ENCODE data around the gene CACFD1. TPM values are rescaled to one million over a fixed set of nuclear protein-coding genes. Genes with fewer than 3 reads are reported as not detected.

The CACFD1 gene
- polyA plus RNA-seq, 1 donor: 27.3 TPM

DNA sequence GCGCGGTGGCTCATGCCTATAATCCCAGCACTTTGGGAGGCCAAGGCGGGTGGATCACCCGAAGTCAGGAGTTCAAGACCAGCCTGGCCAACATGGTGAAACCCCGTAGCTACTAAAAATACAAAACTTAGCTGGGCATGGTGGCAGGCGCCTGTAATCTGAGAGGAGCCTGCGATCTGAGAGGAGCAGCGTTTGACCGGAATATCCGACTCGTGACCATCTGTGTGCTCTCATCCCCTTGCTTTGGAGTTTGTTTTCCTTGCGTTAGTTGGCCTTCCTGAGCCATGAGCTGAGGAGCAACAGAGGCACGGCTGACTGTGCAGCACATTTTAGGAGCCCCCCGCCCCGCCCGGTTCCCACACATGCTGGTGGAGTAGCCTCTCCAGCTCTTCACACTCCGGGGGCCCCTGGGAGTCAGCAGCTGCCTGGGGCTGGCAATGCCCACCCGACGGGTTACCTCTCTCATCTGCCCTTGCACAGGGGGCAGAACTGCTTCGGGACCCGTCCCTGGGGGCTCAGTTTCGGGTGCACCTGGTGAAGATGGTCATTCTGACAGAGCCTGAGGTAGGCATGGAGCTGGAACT lies 34.6 kb upstream of the CACFD1 start:
- no peaks in the 10 kb centered on the region for H3K36me3 ChIP-seq (ENCODE audit: control insufficient read depth, insufficient read depth, low read length)
- no peaks in the 10 kb centered on the region for H3K9me3 ChIP-seq (ENCODE audit: control insufficient read depth, low read depth, low read length)
- DNase-seq: no peak
- peaks cover 11% of the 10 kb centered on the region for H3K27me3 ChIP-seq (ENCODE audit: control insufficient read depth, insufficient read depth, low read length)
- H3K4me3 ChIP-seq (ENCODE audit: low read length): no peak overlapping the region
- H3K4me1 ChIP-seq (ENCODE audit: control insufficient read depth, insufficient read depth, low read length): no peaks in the 10 kb centered on the region
- no CpG with 5 or more reads among the region's 22 CpGs for WGBS (ENCODE audit: insufficient coverage, low lambda C conversion rate)
- no peak overlapping the region for H3K27ac ChIP-seq (ENCODE audit: low read length)

DNA sequence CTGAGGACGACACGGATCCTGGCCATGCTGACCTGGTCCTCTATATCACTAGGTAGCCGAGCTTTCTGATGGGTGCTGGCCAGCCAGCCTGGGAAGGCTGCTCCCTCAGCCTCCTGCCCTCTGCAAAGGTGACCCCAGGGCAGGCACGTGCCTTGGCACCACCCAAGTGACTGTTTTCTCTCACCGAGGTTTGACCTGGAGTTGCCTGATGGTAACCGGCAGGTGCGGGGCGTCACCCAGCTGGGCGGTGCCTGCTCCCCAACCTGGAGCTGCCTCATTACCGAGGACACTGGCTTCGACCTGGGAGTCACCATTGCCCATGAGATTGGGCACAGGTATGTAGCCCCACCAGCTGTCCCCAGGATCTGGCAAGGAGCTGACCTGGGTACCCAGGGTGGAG lies 33.8 kb upstream of the CACFD1 start:
- WGBS (ENCODE audit: insufficient coverage, low lambda C conversion rate): no CpG with 5 or more reads among the region's 11 CpGs
- H3K4me1 ChIP-seq (ENCODE audit: control insufficient read depth, insufficient read depth, low read length): no peaks in the 10 kb centered on the region
- H3K27ac ChIP-seq (ENCODE audit: low read length): no peak overlapping the region
- no peak for DNase-seq
- no peak overlapping the region for H3K4me3 ChIP-seq (ENCODE audit: low read length)
- H3K9me3 ChIP-seq (ENCODE audit: control insufficient read depth, low read depth, low read length): no peaks in the 10 kb centered on the region
- peaks cover 11% of the 10 kb centered on the region for H3K27me3 ChIP-seq (ENCODE audit: control insufficient read depth, insufficient read depth, low read length)
- no peaks in the 10 kb centered on the region for H3K36me3 ChIP-seq (ENCODE audit: control insufficient read depth, insufficient read depth, low read length)

DNA sequence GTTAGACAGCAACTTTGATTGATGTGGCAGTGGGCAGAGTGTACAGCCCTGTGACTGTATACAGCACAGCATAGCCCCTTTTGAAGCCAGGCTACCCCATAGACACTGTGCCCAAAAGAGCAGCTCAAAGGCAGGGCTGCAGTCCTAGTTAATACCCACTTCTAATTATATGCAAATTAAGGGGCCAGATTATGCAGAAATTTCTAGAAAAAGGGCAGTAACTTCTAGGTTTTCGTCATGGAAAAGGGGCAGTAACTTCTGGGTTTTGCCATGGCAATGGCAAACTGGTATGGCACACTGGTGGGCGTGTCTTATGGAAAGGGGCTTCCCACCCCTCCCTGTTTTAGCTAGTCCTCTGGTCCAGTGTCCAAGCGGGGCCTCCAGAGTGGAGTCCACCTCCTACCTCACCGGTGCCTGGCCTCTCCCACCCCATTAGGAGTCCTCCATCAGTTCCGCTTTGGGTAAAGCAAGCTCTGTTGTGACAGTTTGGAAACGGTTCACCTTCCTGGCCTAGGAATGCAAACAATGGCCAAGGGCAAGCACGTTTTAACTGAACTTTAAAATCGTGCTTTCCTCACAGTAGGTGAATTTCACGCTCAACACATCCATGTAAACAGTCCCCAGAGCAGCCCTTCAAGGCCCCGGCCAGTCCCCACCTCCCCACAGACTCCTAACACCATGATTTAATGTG lies 32.0 kb upstream of the CACFD1 start:
- Histone ChIP-seq H3K9me3 (ENCODE audit: control insufficient read depth, low read depth, low read length) (no peaks in the 10 kb centered on the region), H3K36me3 (ENCODE audit: control insufficient read depth, insufficient read depth, low read length) (no peaks in the 10 kb centered on the region), H3K4me1 (ENCODE audit: control insufficient read depth, insufficient read depth, low read length) (no peaks in the 10 kb centered on the region), H3K4me3 (ENCODE audit: low read length) (no peak overlapping the region), H3K27me3 (ENCODE audit: control insufficient read depth, insufficient read depth, low read length) (peaks cover 11% of the 10 kb centered on the region), H3K27ac (ENCODE audit: low read length) (no peak overlapping the region)
- 80% methylated on average over 1 of the region's 10 CpGs for WGBS (ENCODE audit: insufficient coverage, low lambda C conversion rate)
- no peak for DNase-seq

- H3K27me3 ChIP-seq (ENCODE audit: control insufficient read depth, insufficient read depth, low read length): peaks cover 11% of the 10 kb centered on the region
- H3K36me3 ChIP-seq (ENCODE audit: control insufficient read depth, insufficient read depth, low read length): no peaks in the 10 kb centered on the region
- H3K9me3 ChIP-seq (ENCODE audit: control insufficient read depth, low read depth, low read length): no peaks in the 10 kb centered on the region
- no CpG with 5 or more reads among the region's 57 CpGs for WGBS (ENCODE audit: insufficient coverage, low lambda C conversion rate)
- no peak overlapping the region for H3K4me3 ChIP-seq (ENCODE audit: low read length)
- no peaks in the 10 kb centered on the region for H3K4me1 ChIP-seq (ENCODE audit: control insufficient read depth, insufficient read depth, low read length)
- no peak overlapping the region for H3K27ac ChIP-seq (ENCODE audit: low read length)
- peak in 1 of 2 donors; percentile 40 for DNase-seq
Observed at GRCh38 chr9:133428617-133429101, 31.1 kb upstream of the CACFD1 start.

- Histone ChIP-seq H3K9me3 (ENCODE audit: control insufficient read depth, low read depth, low read length) (no peaks in the 10 kb centered on the region), H3K36me3 (ENCODE audit: control insufficient read depth, insufficient read depth, low read length) (no peaks in the 10 kb centered on the region), H3K27ac (ENCODE audit: low read length) (no peak overlapping the region), H3K4me1 (ENCODE audit: control insufficient read depth, insufficient read depth, low read length) (no peaks in the 10 kb centered on the region), H3K27me3 (ENCODE audit: control insufficient read depth, insufficient read depth, low read length) (peaks cover 11% of the 10 kb centered on the region), H3K4me3 (ENCODE audit: low read length) (no peak overlapping the region)
- DNase-seq: no peak
- WGBS (ENCODE audit: insufficient coverage, low lambda C conversion rate): no CpG with 5 or more reads among the region's 18 CpGs
Observed at GRCh38 chr9:133429214-133429613, 30.6 kb upstream of the CACFD1 start.

GRCh38 chr9:133429641-133430161 lies 30.1 kb upstream of the CACFD1 start:
- Histone ChIP-seq H3K9me3 (ENCODE audit: control insufficient read depth, low read depth, low read length) (no peaks in the 10 kb centered on the region), H3K27ac (ENCODE audit: low read length) (no peak overlapping the region), H3K36me3 (ENCODE audit: control insufficient read depth, insufficient read depth, low read length) (no peaks in the 10 kb centered on the region), H3K4me1 (ENCODE audit: control insufficient read depth, insufficient read depth, low read length) (no peaks in the 10 kb centered on the region), H3K4me3 (ENCODE audit: low read length) (no peak overlapping the region), H3K27me3 (ENCODE audit: control insufficient read depth, insufficient read depth, low read length) (peaks cover 11% of the 10 kb centered on the region)
- no CpG with 5 or more reads among the region's 49 CpGs for WGBS (ENCODE audit: insufficient coverage, low lambda C conversion rate)
- DNase-seq: peak in 1 of 2 donors; percentile 44

- no CpG with 5 or more reads among the region's 1 CpG for WGBS (ENCODE audit: insufficient coverage, low lambda C conversion rate)
- Histone ChIP-seq H3K27ac (ENCODE audit: low read length) (no peak overlapping the region), H3K4me3 (ENCODE audit: low read length) (no peak overlapping the region), H3K4me1 (ENCODE audit: control insufficient read depth, insufficient read depth, low read length) (no peaks in the 10 kb centered on the region), H3K9me3 (ENCODE audit: control insufficient read depth, low read depth, low read length) (no peaks in the 10 kb centered on the region), H3K36me3 (ENCODE audit: control insufficient read depth, insufficient read depth, low read length) (no peaks in the 10 kb centered on the region), H3K27me3 (ENCODE audit: control insufficient read depth, insufficient read depth, low read length) (peaks cover 11% of the 10 kb centered on the region)
- no peak for DNase-seq
Observed at GRCh38 chr9:133430244-133430643, 29.5 kb upstream of the CACFD1 start.

DNA sequence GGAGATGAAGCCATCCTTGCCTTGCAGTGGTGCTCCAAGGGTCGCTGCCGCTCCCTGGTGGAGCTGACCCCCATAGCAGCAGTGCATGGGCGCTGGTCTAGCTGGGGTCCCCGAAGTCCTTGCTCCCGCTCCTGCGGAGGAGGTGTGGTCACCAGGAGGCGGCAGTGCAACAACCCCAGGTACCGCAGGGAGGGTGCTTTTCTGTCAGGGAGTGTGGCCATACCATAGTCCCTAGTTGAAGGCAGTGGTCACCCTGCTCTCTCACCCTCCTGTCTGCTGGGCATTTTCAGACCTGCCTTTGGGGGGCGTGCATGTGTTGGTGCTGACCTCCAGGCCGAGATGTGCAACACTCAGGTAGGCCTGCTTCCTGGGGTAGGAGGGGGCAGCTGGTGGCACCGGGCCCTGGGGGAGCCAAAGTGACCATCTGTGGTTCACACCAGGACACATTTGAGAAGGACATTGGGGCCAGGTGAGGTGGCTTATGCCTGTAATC lies 26.4 kb upstream of the CACFD1 start:
- H3K36me3 ChIP-seq (ENCODE audit: control insufficient read depth, insufficient read depth, low read length): no peaks in the 10 kb centered on the region
- no CpG with 5 or more reads among the region's 11 CpGs for WGBS (ENCODE audit: insufficient coverage, low lambda C conversion rate)

DNA sequence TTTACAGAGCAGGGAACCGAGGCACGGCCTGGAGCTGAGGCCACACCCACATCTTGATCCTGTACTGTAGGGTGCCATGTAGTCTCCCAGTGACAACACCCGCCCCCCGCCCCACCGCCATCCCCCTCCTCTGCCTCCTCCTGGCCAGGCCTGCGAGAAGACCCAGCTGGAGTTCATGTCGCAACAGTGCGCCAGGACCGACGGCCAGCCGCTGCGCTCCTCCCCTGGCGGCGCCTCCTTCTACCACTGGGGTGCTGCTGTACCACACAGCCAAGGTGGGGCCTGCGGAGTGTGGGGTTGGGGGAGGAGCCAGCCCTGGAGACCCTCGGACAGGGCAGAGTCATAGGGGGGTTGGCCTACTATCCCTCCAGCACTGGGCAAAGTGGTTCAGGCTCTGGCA lies 23.1 kb upstream of the CACFD1 start:
- WGBS (ENCODE audit: insufficient coverage, low lambda C conversion rate): no CpG with 5 or more reads among the region's 16 CpGs
- Histone ChIP-seq H3K36me3 (ENCODE audit: control insufficient read depth, insufficient read depth, low read length) (no peaks in the 10 kb centered on the region), H3K27ac (ENCODE audit: low read length) (no peak overlapping the region)

More for the DNA sequence above, 26.4 kb upstream of the CACFD1 start:
- Histone ChIP-seq H3K4me1 (ENCODE audit: control insufficient read depth, insufficient read depth, low read length) (no peaks in the 10 kb centered on the region), H3K4me3 (ENCODE audit: low read length) (no peak overlapping the region), H3K27ac (ENCODE audit: low read length) (no peak overlapping the region), H3K27me3 (ENCODE audit: control insufficient read depth, insufficient read depth, low read length) (no peaks in the 10 kb centered on the region), H3K9me3 (ENCODE audit: control insufficient read depth, low read depth, low read length) (no peaks in the 10 kb centered on the region)
- no peak for DNase-seq

GRCh38 chr9:133437753-133438531 lies 21.8 kb upstream of the CACFD1 start:
- no CpG with 5 or more reads among the region's 20 CpGs for WGBS (ENCODE audit: insufficient coverage, low lambda C conversion rate)
- Histone ChIP-seq H3K9me3 (ENCODE audit: control insufficient read depth, low read depth, low read length) (no peaks in the 10 kb centered on the region), H3K27ac (ENCODE audit: low read length) (no peak overlapping the region), H3K27me3 (ENCODE audit: control insufficient read depth, insufficient read depth, low read length) (no peaks in the 10 kb centered on the region), H3K4me3 (ENCODE audit: low read length) (no peak overlapping the region), H3K4me1 (ENCODE audit: control insufficient read depth, insufficient read depth, low read length) (no peaks in the 10 kb centered on the region), H3K36me3 (ENCODE audit: control insufficient read depth, insufficient read depth, low read length) (no peaks in the 10 kb centered on the region)
- no peak for DNase-seq

More for the DNA sequence above, 23.1 kb upstream of the CACFD1 start:
- Histone ChIP-seq H3K27me3 (ENCODE audit: control insufficient read depth, insufficient read depth, low read length) (no peaks in the 10 kb centered on the region), H3K4me3 (ENCODE audit: low read length) (no peak overlapping the region), H3K9me3 (ENCODE audit: control insufficient read depth, low read depth, low read length) (no peaks in the 10 kb centered on the region), H3K4me1 (ENCODE audit: control insufficient read depth, insufficient read depth, low read length) (no peaks in the 10 kb centered on the region)
- no peak for DNase-seq

All from large intestine (tissue), 3 donors.